ENCODE data around the gene FAR2. TPM values are rescaled to one million over a fixed set of nuclear protein-coding genes. Genes with fewer than 3 reads are reported as not detected.

The FAR2 gene
- total and polyA plus RNA-seq, 2 donors (not counting 3 experiments of a cell fraction or from before 2014, with no cell fraction given) = 32.3 to 61.7 TPM

- H4K20me1 ChIP-seq (replicated peaks; ENCODE audit: control insufficient read depth, extremely low read depth, insufficient read depth, low read length) = no peaks in the 10 kb centered on the region
- intact Hi-C loops (cut with micrococcal nuclease) = no loop called here
- no peaks in the 10 kb centered on the region for H3K79me2 ChIP-seq (ENCODE audit: control insufficient read depth, insufficient read depth, low read length)
- dilution Hi-C loops (cut with MboI; ENCODE audit: extremely low pct_ligation_motif_present, low sequenced_read_pairs) = no loop called here
- no peak for FAIRE-seq
- no peak overlapping the region for H2AFZ ChIP-seq (ENCODE audit: low read depth, low read length)
- H3K4me3 ChIP-seq (replicated peaks in 1 of 3; ENCODE audit: insufficient read depth in 1 of 3, low read depth in 1 of 3, low read length in 3 of 3) = no peak overlapping the region
- no peaks in the 10 kb centered on the region for H3K4me1 ChIP-seq (ENCODE audit: control insufficient read depth, extremely low read depth, insufficient read depth, low read length)
- no peak overlapping the region for H3K4me2 ChIP-seq (ENCODE audit: insufficient read depth, low read length)
- POLR2A ChIA-PET = no interaction called here
- no peaks in the 10 kb centered on the region for H3K27me3 ChIP-seq (ENCODE audit: control insufficient read depth in 2 of 2, insufficient read depth in 2 of 2, low read length in 2 of 2)
- H3K36me3 ChIP-seq (ENCODE audit: control insufficient read depth in 2 of 2, extremely low read depth in 1 of 2, insufficient read depth in 2 of 2, low read length in 2 of 2) = peaks cover 0 to 2% of the 10 kb centered on the region in 2 experiments
- no TSS peak for BruUV-seq (replicated peaks)
- TF ChIP-seq, protein P1, sequence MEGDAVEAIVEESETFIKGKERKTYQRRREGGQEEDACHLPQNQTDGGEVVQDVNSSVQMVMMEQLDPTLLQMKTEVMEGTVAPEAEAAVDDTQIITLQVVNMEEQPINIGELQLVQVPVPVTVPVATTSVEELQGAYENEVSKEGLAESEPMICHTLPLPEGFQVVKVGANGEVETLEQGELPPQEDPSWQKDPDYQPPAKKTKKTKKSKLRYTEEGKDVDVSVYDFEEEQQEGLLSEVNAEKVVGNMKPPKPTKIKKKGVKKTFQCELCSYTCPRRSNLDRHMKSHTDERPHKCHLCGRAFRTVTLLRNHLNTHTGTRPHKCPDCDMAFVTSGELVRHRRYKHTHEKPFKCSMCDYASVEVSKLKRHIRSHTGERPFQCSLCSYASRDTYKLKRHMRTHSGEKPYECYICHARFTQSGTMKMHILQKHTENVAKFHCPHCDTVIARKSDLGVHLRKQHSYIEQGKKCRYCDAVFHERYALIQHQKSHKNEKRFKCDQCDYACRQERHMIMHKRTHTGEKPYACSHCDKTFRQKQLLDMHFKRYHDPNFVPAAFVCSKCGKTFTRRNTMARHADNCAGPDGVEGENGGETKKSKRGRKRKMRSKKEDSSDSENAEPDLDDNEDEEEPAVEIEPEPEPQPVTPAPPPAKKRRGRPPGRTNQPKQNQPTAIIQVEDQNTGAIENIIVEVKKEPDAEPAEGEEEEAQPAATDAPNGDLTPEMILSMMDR (IDR thresholded peaks at IDR 0.05; ENCODE audit: extremely low read depth in 1 of 2, insufficient read depth in 1 of 2, low read depth in 1 of 2, low read length in 2 of 2) = no peak
- TF ChIP-seq POLR2AphosphoS5 (IDR thresholded peaks at IDR 0.05; ENCODE audit: insufficient read depth, low read depth, low read length) (no peak), GATA2 (IDR thresholded peaks at IDR 0.05; ENCODE audit: insufficient read depth, insufficient read length, low read depth, low read length) (no peak), MYC (IDR thresholded peaks at IDR 0.05; ENCODE audit: low read depth, low read length) (no peak), FOS (IDR thresholded peaks at IDR 0.05; ENCODE audit: borderline replicate concordance, insufficient read depth, low read length) (no peak), POLR2A (IDR thresholded peaks at IDR 0.05; ENCODE audit: low read depth, low read length) (no peak), JUN (IDR thresholded peaks at IDR 0.05; ENCODE audit: borderline replicate concordance, insufficient read depth, insufficient read length, low read depth) (no peak), EZH2 (IDR thresholded peaks at IDR 0.05; ENCODE audit: borderline replicate concordance, low read depth, low read length, severe bottlenecking) (no peak)
- TF ChIP-seq, protein P2, sequence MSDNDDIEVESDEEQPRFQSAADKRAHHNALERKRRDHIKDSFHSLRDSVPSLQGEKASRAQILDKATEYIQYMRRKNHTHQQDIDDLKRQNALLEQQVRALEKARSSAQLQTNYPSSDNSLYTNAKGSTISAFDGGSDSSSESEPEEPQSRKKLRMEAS (IDR thresholded peaks at IDR 0.05; ENCODE audit: insufficient read depth, insufficient read length) = no peak
- no peak overlapping the region for H3K27ac ChIP-seq (ENCODE audit: insufficient read depth, low read depth, low read length)
- no peaks in the 10 kb centered on the region for H3K9me3 ChIP-seq (replicated peaks; ENCODE audit: control insufficient read depth, insufficient read depth, low read length)
- CTCF ChIA-PET = interaction anchor here (1.0 to 2.4 kb wide), 4 partner anchors 10 to 274 kb away, joined by 3 to 10 read pairs (median 5); no protein-coding TSS in a partner anchor
- no peak for DNase-seq (ENCODE audit: low read depth, low spot score)
- no peaks in the 10 kb centered on the region for H3K9me1 ChIP-seq (replicated peaks; ENCODE audit: control insufficient read depth, extremely low read depth, insufficient read depth, low read length)
- H3K9ac ChIP-seq (replicated peaks; ENCODE audit: extremely low read depth, insufficient read depth, low read length) = no peak overlapping the region
Observed at GRCh38 chr12:29346769-29347421, 197.8 kb downstream of the FAR2 start.

Data from endothelial cell of umbilical vein (primary cell).